HL-60 (cell line): ENCODE results near the gene COL9A1.

Experiments
- GABPA ChIP-seq: IDR thresholded peaks from 2 replicates; pipeline ENCODE4 v1.6.1; 2012; ENCODE audit warnings: low read depth
- POLR2AphosphoS5 ChIP-seq: IDR thresholded peaks from 2 replicates; pipeline ENCODE4 v1.6.1; 2012; ENCODE audit warnings: low read depth
- SPI1 ChIP-seq: IDR thresholded peaks from 2 replicates; pipeline ENCODE4 v1.6.1; 2012; ENCODE audit warnings: low read depth, mild to moderate bottlenecking, borderline replicate concordance
- TF ChIP-seq, protein P1 (sequence below): IDR thresholded peaks from one replicate; pipeline ENCODE4 v1.5.1; 2011; ENCODE audit warnings: low read length, control low read depth, inconsistent platforms; ENCODE audit not compliant: insufficient read depth
- TF ChIP-seq, protein P2 (sequence below): IDR thresholded peaks from 2 replicates; pipeline ENCODE4 v1.6.1; 2012; ENCODE audit warnings: low read depth; ENCODE audit not compliant: insufficient replicate concordance

DNA sequence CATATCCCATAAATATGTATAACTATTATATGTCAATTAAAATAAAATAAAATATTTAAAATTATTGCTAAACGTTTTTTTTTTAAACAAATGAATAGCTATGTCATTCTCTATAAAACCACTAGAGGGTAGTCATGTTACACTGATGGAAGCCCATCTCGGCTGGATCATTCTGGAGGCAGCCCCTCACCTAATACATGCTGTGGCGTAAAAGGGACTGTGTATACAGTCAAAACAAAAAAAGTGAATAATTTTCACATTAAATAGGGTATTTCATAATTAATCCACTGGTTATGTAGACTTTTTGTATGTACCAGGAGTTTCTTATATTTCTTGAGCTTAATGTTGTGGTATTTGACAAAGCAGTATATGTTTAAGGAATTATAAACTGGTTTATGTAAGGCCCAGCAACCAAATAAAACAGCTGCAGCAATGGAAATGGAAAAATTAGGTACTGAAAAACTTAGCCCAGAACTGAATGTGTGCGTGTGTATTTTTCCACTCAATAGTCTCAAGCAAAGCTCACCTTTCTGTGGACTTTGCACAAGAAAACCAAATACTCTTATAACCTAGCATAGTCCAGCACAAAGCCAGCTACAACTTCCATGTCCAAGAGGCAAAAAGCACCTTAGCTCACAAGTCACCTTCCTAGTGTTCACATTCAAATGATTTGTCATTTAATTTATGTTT, 81.7 kb downstream of the COL9A1 start:
- TF ChIP-seq, protein P1, sequence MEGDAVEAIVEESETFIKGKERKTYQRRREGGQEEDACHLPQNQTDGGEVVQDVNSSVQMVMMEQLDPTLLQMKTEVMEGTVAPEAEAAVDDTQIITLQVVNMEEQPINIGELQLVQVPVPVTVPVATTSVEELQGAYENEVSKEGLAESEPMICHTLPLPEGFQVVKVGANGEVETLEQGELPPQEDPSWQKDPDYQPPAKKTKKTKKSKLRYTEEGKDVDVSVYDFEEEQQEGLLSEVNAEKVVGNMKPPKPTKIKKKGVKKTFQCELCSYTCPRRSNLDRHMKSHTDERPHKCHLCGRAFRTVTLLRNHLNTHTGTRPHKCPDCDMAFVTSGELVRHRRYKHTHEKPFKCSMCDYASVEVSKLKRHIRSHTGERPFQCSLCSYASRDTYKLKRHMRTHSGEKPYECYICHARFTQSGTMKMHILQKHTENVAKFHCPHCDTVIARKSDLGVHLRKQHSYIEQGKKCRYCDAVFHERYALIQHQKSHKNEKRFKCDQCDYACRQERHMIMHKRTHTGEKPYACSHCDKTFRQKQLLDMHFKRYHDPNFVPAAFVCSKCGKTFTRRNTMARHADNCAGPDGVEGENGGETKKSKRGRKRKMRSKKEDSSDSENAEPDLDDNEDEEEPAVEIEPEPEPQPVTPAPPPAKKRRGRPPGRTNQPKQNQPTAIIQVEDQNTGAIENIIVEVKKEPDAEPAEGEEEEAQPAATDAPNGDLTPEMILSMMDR: peak; percentile 32
- no peak for TF ChIP-seq SPI1
- TF ChIP-seq, protein P2, sequence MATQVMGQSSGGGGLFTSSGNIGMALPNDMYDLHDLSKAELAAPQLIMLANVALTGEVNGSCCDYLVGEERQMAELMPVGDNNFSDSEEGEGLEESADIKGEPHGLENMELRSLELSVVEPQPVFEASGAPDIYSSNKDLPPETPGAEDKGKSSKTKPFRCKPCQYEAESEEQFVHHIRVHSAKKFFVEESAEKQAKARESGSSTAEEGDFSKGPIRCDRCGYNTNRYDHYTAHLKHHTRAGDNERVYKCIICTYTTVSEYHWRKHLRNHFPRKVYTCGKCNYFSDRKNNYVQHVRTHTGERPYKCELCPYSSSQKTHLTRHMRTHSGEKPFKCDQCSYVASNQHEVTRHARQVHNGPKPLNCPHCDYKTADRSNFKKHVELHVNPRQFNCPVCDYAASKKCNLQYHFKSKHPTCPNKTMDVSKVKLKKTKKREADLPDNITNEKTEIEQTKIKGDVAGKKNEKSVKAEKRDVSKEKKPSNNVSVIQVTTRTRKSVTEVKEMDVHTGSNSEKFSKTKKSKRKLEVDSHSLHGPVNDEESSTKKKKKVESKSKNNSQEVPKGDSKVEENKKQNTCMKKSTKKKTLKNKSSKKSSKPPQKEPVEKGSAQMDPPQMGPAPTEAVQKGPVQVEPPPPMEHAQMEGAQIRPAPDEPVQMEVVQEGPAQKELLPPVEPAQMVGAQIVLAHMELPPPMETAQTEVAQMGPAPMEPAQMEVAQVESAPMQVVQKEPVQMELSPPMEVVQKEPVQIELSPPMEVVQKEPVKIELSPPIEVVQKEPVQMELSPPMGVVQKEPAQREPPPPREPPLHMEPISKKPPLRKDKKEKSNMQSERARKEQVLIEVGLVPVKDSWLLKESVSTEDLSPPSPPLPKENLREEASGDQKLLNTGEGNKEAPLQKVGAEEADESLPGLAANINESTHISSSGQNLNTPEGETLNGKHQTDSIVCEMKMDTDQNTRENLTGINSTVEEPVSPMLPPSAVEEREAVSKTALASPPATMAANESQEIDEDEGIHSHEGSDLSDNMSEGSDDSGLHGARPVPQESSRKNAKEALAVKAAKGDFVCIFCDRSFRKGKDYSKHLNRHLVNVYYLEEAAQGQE: no peak
- TF ChIP-seq POLR2AphosphoS5: no peak
- TF ChIP-seq GABPA: no peak
